HG03460 (cell line): ENCODE results near the gene SLC27A6.
"Not testable (repeated sequence)": the region's sequence is repeated elsewhere in the genome, so short reads cannot be mapped to it uniquely, and the experiment has no call there.

Experiments
- ATAC-seq: cut with Tn5 transposase; IDR thresholded peaks from one replicate; pipeline ENCODE4 v1.9.1; 2021; ENCODE audit not compliant: unreplicated experiment

The SLC27A6 gene

DNA sequence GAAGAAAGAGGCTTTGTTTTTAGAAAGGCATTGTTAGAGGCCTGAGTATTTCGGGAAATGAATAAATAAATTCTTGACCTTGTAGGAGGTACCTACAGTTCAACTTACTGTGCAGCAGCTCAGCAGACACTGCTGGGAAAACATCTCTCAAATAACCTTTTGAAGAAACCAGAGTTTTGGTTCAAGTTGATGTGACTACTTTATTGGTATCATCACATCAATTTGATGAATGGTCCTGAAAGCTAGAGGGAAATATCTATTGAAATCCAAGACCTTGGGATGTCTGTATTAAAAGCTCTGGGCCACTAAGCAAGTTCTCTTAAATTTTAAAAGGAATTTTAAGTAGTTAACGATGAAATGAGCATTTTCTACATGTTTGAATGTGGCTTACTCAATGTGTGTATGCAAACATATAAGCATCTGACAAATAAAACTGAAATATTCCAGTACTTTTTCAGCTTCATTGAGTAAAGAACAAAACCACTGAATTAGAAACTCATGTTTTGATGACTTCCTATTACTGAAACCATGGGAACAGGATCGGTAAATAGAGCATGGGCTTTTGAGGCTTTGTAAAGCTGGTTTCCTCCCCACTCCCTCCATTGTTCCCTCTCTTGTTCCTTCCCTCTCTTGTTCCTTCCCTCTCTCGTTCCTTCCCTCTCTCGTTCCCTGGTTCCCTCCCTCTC is 36.7 kb downstream of the SLC27A6 start:
- ATAC-seq, result no peak

GRCh38 chr5:129002527-129002842 is 37.2 kb downstream of the SLC27A6 start:
- no peak for ATAC-seq

DNA sequence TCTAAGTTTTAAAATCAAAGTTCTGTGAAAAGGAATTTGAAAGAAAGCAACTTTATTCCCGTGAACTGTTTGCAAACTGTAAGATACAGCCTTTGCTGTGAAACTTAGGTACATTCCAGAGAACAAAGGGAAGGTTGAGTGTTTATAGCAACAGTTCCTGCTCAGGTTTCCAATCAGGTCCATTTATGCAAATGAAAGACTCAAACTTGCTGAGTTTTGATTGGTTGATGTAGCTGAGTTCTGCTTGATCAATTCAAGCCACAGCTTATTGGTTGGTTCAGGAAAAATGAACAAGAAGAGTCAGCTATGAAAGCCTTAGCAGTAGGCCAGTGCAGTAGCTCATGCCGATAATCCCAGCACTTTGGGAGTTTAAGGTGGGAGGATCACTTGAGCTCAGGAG is 37.9 kb downstream of the SLC27A6 start:
- no peak for ATAC-seq

GRCh38 chr5:129014185-129014584 is 48.9 kb downstream of the SLC27A6 start:
- ATAC-seq, result no peak

DNA sequence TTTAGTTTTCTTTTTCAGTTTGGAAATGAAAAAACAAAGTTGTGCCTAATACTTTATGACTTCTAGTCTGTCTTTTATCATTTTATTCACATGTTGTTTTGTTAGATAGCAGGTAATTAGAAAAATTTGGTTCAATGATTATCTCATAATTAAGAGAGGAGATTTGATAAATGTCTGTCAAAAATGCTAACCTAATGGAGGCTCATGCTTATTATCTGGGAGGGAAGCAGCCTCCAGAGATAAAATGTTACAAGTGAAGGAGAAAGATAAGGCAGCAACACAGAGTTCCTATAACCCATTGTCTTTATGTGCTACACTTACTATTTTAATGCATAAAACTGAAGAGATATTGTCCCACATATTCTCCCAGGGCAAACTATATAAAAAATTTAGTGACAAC is 53.5 kb downstream of the SLC27A6 start:
- ATAC-seq, result no peak

GRCh38 chr5:129019401-129019908 is 54.2 kb downstream of the SLC27A6 start:
- no peak for ATAC-seq

DNA sequence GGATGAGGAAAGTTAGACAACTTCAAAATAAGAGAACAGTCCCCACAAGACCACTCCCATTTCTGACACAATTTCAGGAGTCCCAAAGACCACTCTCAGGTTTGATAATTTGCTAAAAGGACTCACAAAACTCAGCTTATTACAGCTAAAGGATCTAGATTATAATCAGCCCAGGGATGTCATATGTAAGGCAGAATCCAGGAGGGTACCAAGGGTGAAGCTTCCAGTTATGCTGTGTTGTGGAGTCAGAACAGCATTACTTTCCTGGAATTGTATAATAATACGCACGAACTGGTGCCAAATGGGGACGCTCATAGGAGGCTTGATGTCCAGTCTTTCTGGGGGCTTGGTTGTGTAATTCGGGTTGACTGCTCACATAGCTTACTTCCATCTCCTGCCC is 55.4 kb downstream of the SLC27A6 start:
- ATAC-seq, result no peak

GRCh38 chr5:129021744-129022143 is 56.5 kb downstream of the SLC27A6 start:
- no peak for ATAC-seq

DNA sequence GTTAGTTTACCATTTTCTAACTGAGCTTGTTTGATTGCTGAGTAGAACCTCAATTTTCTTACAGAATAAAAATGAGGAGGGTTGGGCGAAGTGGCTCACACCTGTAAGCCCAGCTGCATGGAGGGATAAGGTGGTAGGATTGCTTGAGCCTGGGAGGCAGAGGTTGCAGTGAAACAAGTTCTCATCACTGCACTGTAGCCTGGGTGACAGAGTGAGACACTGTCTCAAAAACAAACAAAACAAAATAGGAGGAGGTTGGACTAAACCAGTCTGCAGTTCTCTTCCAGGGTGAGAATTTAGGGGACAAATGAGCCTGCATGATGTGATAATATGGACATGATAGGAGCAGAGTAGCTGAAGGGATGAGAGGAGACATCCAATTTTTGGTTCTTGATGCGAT is 57.3 kb downstream of the SLC27A6 start:
- no peak for ATAC-seq

GRCh38 chr5:129027260-129027659 is 62.0 kb downstream of the SLC27A6 start:
- ATAC-seq, result no peak

GRCh38 chr5:129031886-129032683 is 66.8 kb downstream of the SLC27A6 start:
- ATAC-seq, result no peak

- not testable (repeated sequence) for ATAC-seq
These were observed 71.0 kb downstream of the SLC27A6 start for GRCh38 chr5:129036257-129036656.

DNA sequence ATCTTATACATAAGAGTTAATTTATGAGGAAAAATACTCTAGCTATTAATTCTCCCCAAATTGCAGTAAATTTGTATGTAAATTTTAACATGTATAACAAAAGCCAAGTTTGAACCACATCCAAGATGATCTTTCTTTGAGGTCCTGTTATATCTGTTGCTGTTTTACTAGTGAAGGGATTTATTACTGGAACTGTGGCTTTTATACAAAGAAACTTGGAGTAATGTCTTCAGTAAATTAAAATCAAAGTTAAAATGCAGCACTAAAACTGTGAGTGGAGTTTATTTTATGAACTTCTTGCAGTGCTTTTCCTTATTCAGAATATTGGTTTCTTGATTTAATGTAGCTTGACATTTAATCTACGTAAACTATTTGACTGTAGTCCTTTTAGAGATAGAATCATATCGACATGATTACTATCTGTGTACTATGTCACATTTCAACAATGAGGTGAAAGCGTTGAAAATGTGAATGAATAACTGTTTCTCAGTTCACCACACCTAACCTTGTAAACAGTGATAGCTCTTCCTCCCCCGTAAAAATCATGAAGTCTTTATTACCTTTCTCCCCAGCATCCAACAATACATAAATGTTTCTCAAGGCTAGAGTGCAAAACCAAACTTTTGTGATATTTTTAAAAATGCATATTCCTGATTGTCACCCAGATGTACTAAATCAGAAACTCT is 76.1 kb downstream of the SLC27A6 start:
- no peak for ATAC-seq

- no peak for ATAC-seq
These were observed 77.0 kb downstream of the SLC27A6 start for GRCh38 chr5:129042306-129042705.

DNA sequence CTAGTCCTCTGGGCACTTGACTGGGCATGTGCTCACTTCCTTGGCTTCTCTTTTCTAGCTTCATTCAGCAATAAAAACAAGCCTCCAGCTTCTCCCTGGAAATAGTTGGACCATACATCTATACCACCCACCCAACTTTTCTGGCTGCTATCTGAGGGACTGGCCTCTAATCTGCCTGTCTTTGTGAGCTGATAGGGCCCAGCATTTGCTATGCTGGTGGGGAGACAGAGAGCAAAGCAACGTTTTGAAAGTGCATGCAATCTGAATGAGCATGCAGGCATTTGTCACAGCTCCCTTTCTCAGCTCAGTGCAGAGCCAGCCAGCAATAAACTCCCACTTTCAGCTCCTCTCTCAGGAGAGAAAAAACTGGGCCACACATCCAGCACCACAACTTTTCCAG is 78.6 kb downstream of the SLC27A6 start:
- no peak for ATAC-seq

- no peak for ATAC-seq
These were observed 80.9 kb downstream of the SLC27A6 start for GRCh38 chr5:129046151-129046550.

DNA sequence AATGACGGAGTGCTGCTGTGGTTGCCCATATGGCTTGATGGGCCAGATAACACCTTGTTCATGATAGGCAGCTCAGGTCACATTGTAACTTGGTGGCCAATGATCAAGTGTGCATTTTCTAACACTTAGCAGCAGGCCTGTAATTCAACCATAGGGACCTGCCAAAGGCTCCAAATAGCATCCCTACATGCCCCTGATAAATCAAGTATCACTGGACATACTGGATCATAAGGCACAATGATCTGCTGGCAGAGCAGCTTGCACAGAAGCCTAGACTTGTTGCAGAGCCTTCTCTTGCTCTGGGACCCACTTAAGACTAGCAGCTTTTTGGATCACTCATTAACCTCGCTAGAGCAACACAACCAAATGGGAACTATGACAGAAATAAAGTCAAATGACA is 83.2 kb downstream of the SLC27A6 start:
- no peak for ATAC-seq

- ATAC-seq, result no peak
These were observed 84.0 kb downstream of the SLC27A6 start for GRCh38 chr5:129049126-129049799.

DNA sequence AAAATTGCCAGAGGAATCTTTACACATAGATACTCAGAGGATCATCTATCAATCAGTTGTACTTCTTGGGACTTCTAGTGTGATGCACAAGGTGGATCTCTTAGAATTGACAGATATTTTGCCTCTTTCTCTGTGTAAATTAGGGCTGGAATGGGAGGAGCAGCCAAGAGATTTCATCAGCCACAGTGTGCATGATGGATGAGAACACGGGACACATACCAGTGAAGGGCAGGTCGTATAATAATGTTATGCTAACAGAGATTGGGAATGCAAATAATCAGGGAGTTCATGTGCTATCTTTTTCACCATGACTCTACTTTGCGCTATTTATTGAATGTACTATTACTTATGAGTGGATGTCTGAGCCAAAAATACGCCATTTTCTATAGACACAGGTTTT is 86.0 kb downstream of the SLC27A6 start:
- no peak for ATAC-seq

DNA sequence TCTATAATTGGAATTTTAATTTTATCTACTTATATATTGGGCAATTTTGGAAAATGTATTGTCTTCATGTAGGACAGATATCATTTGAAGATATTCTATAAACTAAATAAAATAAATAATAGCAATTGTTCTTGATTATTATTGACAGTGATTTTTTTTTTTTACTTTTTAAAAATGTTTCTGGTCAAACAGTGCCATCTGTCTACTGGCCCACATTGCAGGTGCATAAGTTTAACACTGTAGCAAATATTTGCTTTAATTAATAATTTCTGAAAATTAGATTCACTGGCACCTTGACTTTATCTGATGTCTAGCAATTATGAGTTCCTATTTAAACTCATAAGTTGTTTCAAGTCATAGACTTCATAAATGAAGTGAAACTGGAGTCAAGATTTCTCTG is 88.2 kb downstream of the SLC27A6 start:
- ATAC-seq, result no peak

- ATAC-seq, result no peak
These were observed 92.0 kb downstream of the SLC27A6 start for GRCh38 chr5:129057329-129057728.
